ENCODE results near the gene AGBL2.

AGBL2 gene

GRCh38 chr11:47631473-47631872, 83.7 kb downstream of the AGBL2 start:
- no peak for DNase-seq (ENCODE audit: low spot score)

DNA sequence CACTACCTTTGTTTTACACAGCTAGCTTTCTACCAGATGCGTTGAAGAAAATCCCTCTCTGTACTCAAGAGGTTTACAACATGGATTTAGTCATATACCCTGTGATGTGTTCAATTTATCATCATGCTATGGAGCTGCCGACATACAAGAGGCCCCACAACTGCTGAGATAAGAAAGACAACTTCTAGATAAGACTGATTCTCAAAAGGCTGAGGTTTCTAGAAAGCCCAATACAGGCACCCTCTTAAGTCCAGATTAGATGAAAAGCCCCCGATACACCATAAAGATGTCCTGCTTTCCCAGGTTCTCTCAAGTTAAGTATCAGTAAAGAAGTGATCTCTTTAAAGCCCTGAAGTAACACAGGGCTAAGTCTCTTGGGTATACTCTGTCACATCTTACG, 87.1 kb downstream of the AGBL2 start:
- DNase-seq (ENCODE audit: low spot score), result no peak

- DNase-seq (ENCODE audit: low spot score), result no peak
These were observed 88.9 kb downstream of the AGBL2 start for GRCh38 chr11:47626234-47626633.

- DNase-seq (ENCODE audit: low spot score), result no peak
These were observed 94.3 kb downstream of the AGBL2 start for GRCh38 chr11:47620836-47621378.

- DNase-seq (ENCODE audit: low spot score), result no peak
These were observed 97.8 kb downstream of the AGBL2 start for GRCh38 chr11:47617417-47617809.

GRCh38 chr11:47616726-47617416, 98.3 kb downstream of the AGBL2 start:
- DNase-seq (ENCODE audit: low spot score), result no peak

DNA sequence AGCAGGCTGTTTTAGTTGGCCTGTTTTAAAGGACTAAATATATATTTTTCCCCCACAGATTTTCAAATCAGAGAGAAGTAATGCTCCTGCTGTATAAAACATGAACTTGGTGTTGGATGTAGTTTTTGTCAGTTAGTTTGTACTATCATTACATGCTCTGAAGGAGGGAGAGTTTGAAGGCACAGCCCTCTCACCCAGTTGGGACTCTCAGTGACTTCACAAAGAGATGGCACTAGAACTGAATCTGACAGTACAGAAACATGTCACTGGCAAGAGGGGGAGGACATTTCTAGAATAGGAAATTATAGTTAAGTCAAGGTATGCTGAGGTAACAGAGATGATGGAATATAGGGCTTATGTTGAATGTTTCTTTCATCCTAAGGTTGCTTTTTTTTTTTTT, 99.9 kb downstream of the AGBL2 start:
- no peak for DNase-seq (ENCODE audit: low spot score)

DNA sequence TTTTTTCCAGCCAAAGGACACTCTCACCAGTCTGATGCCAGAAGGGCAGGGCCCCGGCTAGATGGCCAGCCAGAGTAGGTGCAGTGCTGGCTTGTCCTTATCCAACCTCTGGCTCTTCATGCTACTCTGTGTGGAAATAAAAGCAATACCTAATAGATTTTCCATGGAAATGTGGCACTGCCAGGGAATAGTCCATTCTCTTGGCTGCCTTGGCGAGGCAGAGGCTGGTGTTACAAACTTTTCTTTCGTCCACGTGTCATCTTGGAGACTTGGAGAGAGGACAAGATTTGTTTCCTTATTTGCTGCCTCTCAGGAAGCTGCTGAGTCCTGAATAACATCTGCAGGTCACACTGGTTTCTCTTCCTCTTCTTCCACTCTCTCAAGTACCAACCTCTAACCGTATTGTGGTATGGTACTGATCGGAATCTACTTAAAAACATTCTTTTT, 103.8 kb downstream of the AGBL2 start:
- no peak for DNase-seq (ENCODE audit: low spot score)

- DNase-seq (ENCODE audit: low spot score), result no peak
These were observed 105.5 kb downstream of the AGBL2 start for GRCh38 chr11:47609675-47610074.

Data from HuH-7.5 (cell line).